ENCODE results near the gene SORBS1. TPM values are rescaled to one million over a fixed set of nuclear protein-coding genes. Genes with fewer than 3 reads are reported as not detected.

The SORBS1 gene
- total RNA-seq, 1 experiment from 2014 or later = 39.9 TPM

- ChIA-PET POLR2A (no interaction called here), CTCF (interaction anchor here (1.4 kb wide), 1 partner anchor 41 kb away, joined by 4 read pairs; no protein-coding TSS in a partner anchor)
- Mint-ChIP-seq H3K36me3 (no peaks in the 10 kb centered on the region), H3K4me3 (no peak overlapping the region), H3K9me3 (no peaks in the 10 kb centered on the region), H3K4me1 (peaks cover 56% of the 10 kb centered on the region), H3K27ac (peak overlapping the region; percentile 41; the same call in 1 of the 2 replicates), H3K27me3 (ENCODE audit: low read depth) (no peaks in the 10 kb centered on the region)
- TF ChIP-seq HMGXB4 (CRISPR knock-in tag; IDR thresholded peaks at IDR 0.05) (no peak), ZNF317 (CRISPR knock-in tag; IDR thresholded peaks at IDR 0.05; ENCODE audit: borderline replicate concordance, low read depth) (no peak), USF2 (CRISPR knock-in tag; IDR thresholded peaks at IDR 0.05) (no peak), MAX (CRISPR knock-in tag; IDR thresholded peaks at IDR 0.05) (no peak), ZMAT4 (CRISPR knock-in tag; IDR thresholded peaks at IDR 0.05) (no peak), STAT6 (CRISPR knock-in tag; conservative IDR thresholded peaks at IDR 0.05; ENCODE audit: low read depth) (no peak), CREB1 (CRISPR knock-in tag; IDR thresholded peaks at IDR 0.05) (no peak), TP53 (CRISPR knock-in tag; IDR thresholded peaks at IDR 0.05) (no peak), E2F4 (CRISPR knock-in tag; IDR thresholded peaks at IDR 0.05; ENCODE audit: borderline replicate concordance, low read depth) (no peak), NR1H2 (CRISPR knock-in tag; IDR thresholded peaks at IDR 0.05) (no peak), GABPB1 (CRISPR knock-in tag; IDR thresholded peaks at IDR 0.05) (no peak), ZNF416 (CRISPR knock-in tag; IDR thresholded peaks at IDR 0.05) (no peak), AFF4 (CRISPR knock-in tag; IDR thresholded peaks at IDR 0.05; ENCODE audit: borderline replicate concordance) (no peak), ZNF263 (CRISPR knock-in tag; IDR thresholded peaks at IDR 0.05; ENCODE audit: low read depth) (no peak), ELF4 (CRISPR knock-in tag; IDR thresholded peaks at IDR 0.05; ENCODE audit: low read depth) (no peak)
- TF ChIP-seq, protein P1, sequence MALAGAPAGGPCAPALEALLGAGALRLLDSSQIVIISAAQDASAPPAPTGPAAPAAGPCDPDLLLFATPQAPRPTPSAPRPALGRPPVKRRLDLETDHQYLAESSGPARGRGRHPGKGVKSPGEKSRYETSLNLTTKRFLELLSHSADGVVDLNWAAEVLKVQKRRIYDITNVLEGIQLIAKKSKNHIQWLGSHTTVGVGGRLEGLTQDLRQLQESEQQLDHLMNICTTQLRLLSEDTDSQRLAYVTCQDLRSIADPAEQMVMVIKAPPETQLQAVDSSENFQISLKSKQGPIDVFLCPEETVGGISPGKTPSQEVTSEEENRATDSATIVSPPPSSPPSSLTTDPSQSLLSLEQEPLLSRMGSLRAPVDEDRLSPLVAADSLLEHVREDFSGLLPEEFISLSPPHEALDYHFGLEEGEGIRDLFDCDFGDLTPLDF (CRISPR knock-in tag; IDR thresholded peaks at IDR 0.05) = no peak
- TF ChIP-seq, protein P2, sequence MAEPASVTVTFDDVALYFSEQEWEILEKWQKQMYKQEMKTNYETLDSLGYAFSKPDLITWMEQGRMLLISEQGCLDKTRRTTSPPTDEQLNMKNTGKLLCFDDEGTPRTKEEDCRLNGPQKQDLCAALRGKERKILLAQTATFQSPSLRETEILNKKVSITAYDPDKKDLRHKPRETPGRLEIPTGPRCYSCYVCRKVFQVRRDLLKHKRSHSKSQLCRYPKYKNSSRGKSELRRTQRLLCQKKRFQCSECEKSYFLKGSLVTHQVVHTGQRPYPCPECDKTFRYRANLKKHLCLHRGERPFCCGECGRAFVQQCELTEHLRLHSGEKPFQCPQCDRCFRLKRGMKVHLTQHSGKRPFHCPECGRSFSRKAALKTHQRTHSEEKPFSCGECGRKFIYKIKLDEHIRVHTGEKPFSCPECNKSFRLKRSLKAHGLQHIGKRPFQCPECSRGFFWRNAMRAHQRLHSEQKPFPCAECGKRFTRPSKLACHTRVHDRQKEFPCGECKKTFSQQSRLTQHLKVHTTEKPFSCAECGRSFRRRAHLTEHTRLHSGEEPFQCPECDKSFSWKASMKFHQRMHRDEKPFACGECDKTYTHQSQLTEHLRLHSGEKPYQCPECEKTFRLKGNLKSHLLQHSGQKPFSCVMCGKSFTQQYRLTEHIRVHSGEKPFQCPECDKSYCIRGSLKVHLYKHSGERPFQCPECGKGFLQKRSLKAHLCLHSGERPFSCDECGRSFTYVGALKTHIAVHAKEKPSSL (CRISPR knock-in tag; conservative IDR thresholded peaks at IDR 0.05) = no peak
- DNase-seq (ENCODE audit: low spot score) (no peak), ATAC-seq (no peak)
Observed at GRCh38 chr10:95517536-95518454, 43.4 kb downstream of the SORBS1 start.

Data from WTC11 (cell line).